OCI-LY7 (cell line): ENCODE measurements around the gene STK10.

Experiments
- EZH2phosphoT487 ChIP-seq: fragments of 200-600 bp; sonication (generic); IDR thresholded peaks from 2 replicates; pipeline ENCODE4 v1.6.1; 2018; ENCODE audit warnings: low read depth, borderline replicate concordance, mild to moderate bottlenecking, mixed run types, antibody characterized with exemption, low read length, moderate library complexity, mixed read lengths
- TF ChIP-seq, protein P1 (sequence below): fragments of 200-600 bp; sonication (generic); conservative IDR thresholded peaks from 2 replicates; pipeline ENCODE4 v1.5.1; 2014; ENCODE audit warnings: mild to moderate bottlenecking, antibody characterized with exemption, low read length, moderate library complexity, mixed read lengths

- TF ChIP-seq, protein P1, sequence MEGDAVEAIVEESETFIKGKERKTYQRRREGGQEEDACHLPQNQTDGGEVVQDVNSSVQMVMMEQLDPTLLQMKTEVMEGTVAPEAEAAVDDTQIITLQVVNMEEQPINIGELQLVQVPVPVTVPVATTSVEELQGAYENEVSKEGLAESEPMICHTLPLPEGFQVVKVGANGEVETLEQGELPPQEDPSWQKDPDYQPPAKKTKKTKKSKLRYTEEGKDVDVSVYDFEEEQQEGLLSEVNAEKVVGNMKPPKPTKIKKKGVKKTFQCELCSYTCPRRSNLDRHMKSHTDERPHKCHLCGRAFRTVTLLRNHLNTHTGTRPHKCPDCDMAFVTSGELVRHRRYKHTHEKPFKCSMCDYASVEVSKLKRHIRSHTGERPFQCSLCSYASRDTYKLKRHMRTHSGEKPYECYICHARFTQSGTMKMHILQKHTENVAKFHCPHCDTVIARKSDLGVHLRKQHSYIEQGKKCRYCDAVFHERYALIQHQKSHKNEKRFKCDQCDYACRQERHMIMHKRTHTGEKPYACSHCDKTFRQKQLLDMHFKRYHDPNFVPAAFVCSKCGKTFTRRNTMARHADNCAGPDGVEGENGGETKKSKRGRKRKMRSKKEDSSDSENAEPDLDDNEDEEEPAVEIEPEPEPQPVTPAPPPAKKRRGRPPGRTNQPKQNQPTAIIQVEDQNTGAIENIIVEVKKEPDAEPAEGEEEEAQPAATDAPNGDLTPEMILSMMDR = no peak
- TF ChIP-seq EZH2phosphoT487 = no peak
These were observed 139.9 kb downstream of the STK10 start for GRCh38 chr5:172048170-172048422.
